Endothelial cell (in vitro differentiated cells): ENCODE results near the gene KRTAP19-7. TPM values are rescaled to one million over a fixed set of nuclear protein-coding genes. Genes with fewer than 3 reads are reported as not detected.

Source experiments
- DNase-seq: peaks from one replicate; pipeline ENCODE4 v3.0.0; 2021; ENCODE audit warnings: low spot score
- H3K27ac Mint-ChIP-seq: one replicate; pipeline ENCODE4 v1.8.0; 2021; ENCODE audit warnings: mixed read lengths, inconsistent platforms; ENCODE audit not compliant: unreplicated experiment
- H3K27me3 Mint-ChIP-seq: one replicate; pipeline ENCODE4 v1.8.0; 2021; ENCODE audit warnings: mild to moderate bottlenecking, moderate library complexity, mixed read lengths, inconsistent platforms; ENCODE audit not compliant: unreplicated experiment
- H3K36me3 Mint-ChIP-seq: one replicate; pipeline ENCODE4 v1.8.0; 2021; ENCODE audit warnings: mild to moderate bottlenecking, low read depth, mixed read lengths, inconsistent platforms; ENCODE audit not compliant: unreplicated experiment
- H3K4me1 Mint-ChIP-seq: one replicate; pipeline ENCODE4 v1.8.0; 2021; ENCODE audit warnings: mild to moderate bottlenecking, mixed read lengths, inconsistent platforms; ENCODE audit not compliant: unreplicated experiment
- H3K4me3 Mint-ChIP-seq: one replicate; pipeline ENCODE4 v1.8.0; 2021; ENCODE audit warnings: mild to moderate bottlenecking, mixed read lengths, inconsistent platforms; ENCODE audit not compliant: unreplicated experiment
- H3K9me3 Mint-ChIP-seq: one replicate; pipeline ENCODE4 v1.8.0; 2021; ENCODE audit warnings: mixed read lengths, inconsistent platforms; ENCODE audit not compliant: unreplicated experiment
- CTCF ChIP-seq: fragments of 200-600 bp; sonication (generic); IDR thresholded peaks from one replicate; pipeline ENCODE4 v1.5.0; 2021; ENCODE audit warnings: antibody characterized with exemption; ENCODE audit not compliant: unreplicated experiment
- total RNA-seq: library from RNA; stranded (reverse); fragmentation: NEBNext Ultra II Directional; extraction: Animal tissue kit (Norgen Biotek cat#: 25700); gene quantifications from one replicate; pipeline ENCODE4 v1.2.1, GENCODE V29; 2021; ENCODE audit not compliant: unreplicated experiment

KRTAP19-7 gene
- total RNA-seq, 1 donor from 2014 or later, result not detected

GRCh38 chr21:30552782-30553181 is 8.3 kb downstream of the KRTAP19-7 start:
- Mint-ChIP-seq H3K27ac (no peak overlapping the region), H3K27me3 (peaks cover 2% of the 10 kb centered on the region), H3K36me3 (no peaks in the 10 kb centered on the region), H3K4me1 (no peaks in the 10 kb centered on the region), H3K4me3 (no peak overlapping the region), H3K9me3 (no peaks in the 10 kb centered on the region)
- no peak for DNase-seq
- no peak for TF ChIP-seq CTCF

- Mint-ChIP-seq H3K4me3 (no peak within 1 kb of the TSS), H3K9me3 (no peaks in the 10 kb centered on the region), H3K4me1 (no peaks in the 10 kb centered on the region), H3K27ac (no peak within 1 kb of the TSS), H3K27me3 (no peaks in the 10 kb centered on the region), H3K36me3 (no peaks in the 10 kb centered on the region)
- TF ChIP-seq CTCF, result no peak
- DNase-seq, result no peak
Measured at GRCh38 chr21:30541764-30542163, 19.4 kb downstream of the KRTAP19-7 start, which contains the start of gene KRTAP19-6. Gene KRTAP19-6 (minus strand): TSS chr21:30541864. CDS start chr21:30541833, 31 bp downstream.

- Mint-ChIP-seq H3K27ac (no peak overlapping the region), H3K36me3 (no peaks in the 10 kb centered on the region), H3K9me3 (no peaks in the 10 kb centered on the region), H3K4me3 (no peak overlapping the region), H3K4me1 (no peaks in the 10 kb centered on the region), H3K27me3 (no peaks in the 10 kb centered on the region)
- TF ChIP-seq CTCF, result no peak
- no peak for DNase-seq
Measured at GRCh38 chr21:30518876-30519275, 42.2 kb downstream of the KRTAP19-7 start.

- H3K4me3 Mint-ChIP-seq, result no peak overlapping the region
- no peak overlapping the region for H3K27ac Mint-ChIP-seq
- no peaks in the 10 kb centered on the region for H3K27me3 Mint-ChIP-seq
- no peak for DNase-seq
- H3K4me1 Mint-ChIP-seq, result no peaks in the 10 kb centered on the region
- TF ChIP-seq CTCF, result no peak
- no peaks in the 10 kb centered on the region for H3K36me3 Mint-ChIP-seq
- H3K9me3 Mint-ChIP-seq, result no peaks in the 10 kb centered on the region
Measured at GRCh38 chr21:30515681-30516080, 45.4 kb downstream of the KRTAP19-7 start.

Other genes with a start within 250 kb of the KRTAP19-7 start
- gene KRTAP26-1, start 241.0 kb downstream of the KRTAP19-7 start, total RNA-seq, result not detected
- not detected for gene KRTAP27-1, start 223.6 kb downstream of the KRTAP19-7 start, total RNA-seq
- not detected for gene KRTAP23-1, start 212.7 kb downstream of the KRTAP19-7 start, total RNA-seq
- gene KRTAP13-2, start 189.0 kb downstream of the KRTAP19-7 start, total RNA-seq, result not detected
- gene KRTAP13-1, start 165.3 kb downstream of the KRTAP19-7 start, total RNA-seq, result not detected
- gene KRTAP13-3, start 135.4 kb downstream of the KRTAP19-7 start, total RNA-seq, result not detected
- not detected for gene KRTAP13-4, start 131.1 kb downstream of the KRTAP19-7 start, total RNA-seq
- gene KRTAP15-1, start 121.0 kb downstream of the KRTAP19-7 start, total RNA-seq, result not detected
- not detected for gene KRTAP19-1, start 80.9 kb downstream of the KRTAP19-7 start, total RNA-seq
- gene KRTAP19-2, start 73.9 kb downstream of the KRTAP19-7 start, total RNA-seq, result not detected
- gene KRTAP19-3, start 69.3 kb downstream of the KRTAP19-7 start, total RNA-seq, result not detected
- gene KRTAP19-4, start 64.1 kb downstream of the KRTAP19-7 start, total RNA-seq, result not detected
- gene KRTAP19-5, start 59.2 kb downstream of the KRTAP19-7 start, total RNA-seq, result not detected
- gene KRTAP19-6, start 19.4 kb downstream of the KRTAP19-7 start, total RNA-seq, result not detected
- gene KRTAP22-2, start 29.1 kb upstream of the KRTAP19-7 start, total RNA-seq, result not detected
- gene KRTAP6-3, start 31.1 kb upstream of the KRTAP19-7 start, total RNA-seq, result not detected
- not detected for gene KRTAP6-2, start 37.6 kb upstream of the KRTAP19-7 start, total RNA-seq
- not detected for gene KRTAP22-1, start 39.8 kb upstream of the KRTAP19-7 start, total RNA-seq
- not detected for gene KRTAP6-1, start 52.6 kb upstream of the KRTAP19-7 start, total RNA-seq
- gene KRTAP20-1, start 55.1 kb upstream of the KRTAP19-7 start, total RNA-seq, result not detected
- gene KRTAP20-4, start 59.3 kb upstream of the KRTAP19-7 start, total RNA-seq, result not detected
- gene KRTAP20-2, start 73.9 kb upstream of the KRTAP19-7 start, total RNA-seq, result not detected
- not detected for gene KRTAP20-3, start 81.5 kb upstream of the KRTAP19-7 start, total RNA-seq
- not detected for gene KRTAP21-3, start 157.5 kb upstream of the KRTAP19-7 start, total RNA-seq
- gene KRTAP21-2, start 185.9 kb upstream of the KRTAP19-7 start, total RNA-seq, result not detected
- not detected for gene KRTAP21-1, start 194.1 kb upstream of the KRTAP19-7 start, total RNA-seq